Duodenal mucosa (tissue), 2 donors: ENCODE results near the gene DMRT1.
"Not testable (repeated sequence)": the region's sequence is repeated elsewhere in the genome, so short reads cannot be mapped to it uniquely, and the experiment has no call there.

Source experiments
- H3K27ac ChIP-seq: one replicate; pipeline ENCODE4 v1.7.0; 2013; ENCODE audit warnings: low read depth, low read length
- H3K27me3 ChIP-seq, 2 donors: one replicate each; pipeline ENCODE4 v1.7.0; 2013; ENCODE audit warnings: low read length in 2 of 2, control low read depth in 1 of 2; ENCODE audit not compliant: insufficient read depth in 2 of 2, control insufficient read depth in 1 of 2
- H3K36me3 ChIP-seq, 2 donors: one replicate each; pipeline ENCODE4 v1.7.0; 2013; ENCODE audit warnings: low read length in 2 of 2, control low read depth in 1 of 2; ENCODE audit not compliant: insufficient read depth in 2 of 2, control insufficient read depth in 1 of 2
- H3K4me1 ChIP-seq, 2 donors: one replicate each; pipeline ENCODE4 v1.7.0; 2013; ENCODE audit warnings: low read length in 2 of 2, control low read depth in 1 of 2; ENCODE audit not compliant: insufficient read depth in 2 of 2, control insufficient read depth in 1 of 2
- H3K4me3 ChIP-seq, 2 donors: one replicate each; pipeline ENCODE4 v1.7.0; 2013; ENCODE audit warnings: low read length in 2 of 2, low read depth in 1 of 2
- H3K9ac ChIP-seq, 2 donors: one replicate each; pipeline ENCODE4 v1.7.0; 2013; ENCODE audit warnings: low read length in 2 of 2, low read depth in 1 of 2
- H3K9me3 ChIP-seq, 2 donors: one replicate each; pipeline ENCODE4 v1.7.0; 2013; ENCODE audit warnings: low read length in 2 of 2, control low read depth in 1 of 2; ENCODE audit not compliant: control insufficient read depth in 1 of 2

DMRT1 gene

GRCh38 chr9:892123-892522 is 50.6 kb downstream of the DMRT1 start:
- Histone ChIP-seq H3K9ac (no peak overlapping the region), H3K4me1 (peaks cover 6 to 8% of the 10 kb centered on the region in 2 donors), H3K27ac (no peak overlapping the region), H3K4me3 (no peak overlapping the region), H3K36me3 (no peaks in the 10 kb centered on the region), H3K9me3 (no peaks in the 10 kb centered on the region), H3K27me3 (peaks cover 0 to 4% of the 10 kb centered on the region in 2 donors)

- H3K27ac ChIP-seq = no peak overlapping the region
- H3K36me3 ChIP-seq = no peaks in the 10 kb centered on the region
- H3K9me3 ChIP-seq = no peaks in the 10 kb centered on the region
- no peak overlapping the region for H3K4me3 ChIP-seq
- peaks cover 6 to 8% of the 10 kb centered on the region in 2 donors for H3K4me1 ChIP-seq
- H3K9ac ChIP-seq = no peak overlapping the region
- H3K27me3 ChIP-seq = no peaks in the 10 kb centered on the region
Observed at GRCh38 chr9:893115-893514, 51.6 kb downstream of the DMRT1 start.

- no peaks in the 10 kb centered on the region for H3K9me3 ChIP-seq
- H3K27ac ChIP-seq = no peak overlapping the region
- H3K27me3 ChIP-seq = no peaks in the 10 kb centered on the region
- H3K4me1 ChIP-seq = peaks cover 6 to 8% of the 10 kb centered on the region in 2 donors
- H3K9ac ChIP-seq = no peak overlapping the region
- H3K36me3 ChIP-seq = no peaks in the 10 kb centered on the region
- H3K4me3 ChIP-seq = peak overlapping the region in 1 of 2 donors; percentile 40
Observed at GRCh38 chr9:893843-894420, 52.4 kb downstream of the DMRT1 start.

- H3K27ac ChIP-seq = no peak overlapping the region
- no peak overlapping the region for H3K9ac ChIP-seq
- no peaks in the 10 kb centered on the region for H3K36me3 ChIP-seq
- H3K27me3 ChIP-seq = peaks cover 9% of the 10 kb centered on the region in 2 donors
- peak overlapping the region in 1 of 2 donors; percentile 43 for H3K4me3 ChIP-seq
- H3K9me3 ChIP-seq = no peaks in the 10 kb centered on the region
- peaks cover 7 to 8% of the 10 kb centered on the region in 2 donors for H3K4me1 ChIP-seq
Observed at GRCh38 chr9:899440-900184, 58.1 kb downstream of the DMRT1 start.

GRCh38 chr9:903886-904285 is 62.4 kb downstream of the DMRT1 start:
- Histone ChIP-seq H3K9ac (no peak overlapping the region), H3K4me1 (peaks cover 7 to 8% of the 10 kb centered on the region in 2 donors), H3K9me3 (no peaks in the 10 kb centered on the region), H3K27ac (no peak overlapping the region), H3K36me3 (no peaks in the 10 kb centered on the region), H3K27me3 (peaks cover 28 to 36% of the 10 kb centered on the region in 2 donors), H3K4me3 (no peak overlapping the region)

- H3K4me1 ChIP-seq = no peaks in the 10 kb centered on the region
- H3K27me3 ChIP-seq = peaks cover 38 to 44% of the 10 kb centered on the region in 2 donors
- no peak overlapping the region for H3K9ac ChIP-seq
- H3K27ac ChIP-seq = no peak overlapping the region
- no peaks in the 10 kb centered on the region for H3K9me3 ChIP-seq
- H3K4me3 ChIP-seq = no peak overlapping the region
- no peaks in the 10 kb centered on the region for H3K36me3 ChIP-seq
Observed at GRCh38 chr9:905906-906305, 64.4 kb downstream of the DMRT1 start.

- Histone ChIP-seq H3K9ac (no peak overlapping the region), H3K27me3 (peaks cover 33 to 35% of the 10 kb centered on the region in 2 donors), H3K4me1 (no peaks in the 10 kb centered on the region), H3K27ac (no peak overlapping the region), H3K9me3 (no peaks in the 10 kb centered on the region), H3K4me3 (no peak overlapping the region), H3K36me3 (no peaks in the 10 kb centered on the region)
Observed at GRCh38 chr9:908536-909205, 67.2 kb downstream of the DMRT1 start.

GRCh38 chr9:911005-911404 is 69.5 kb downstream of the DMRT1 start:
- no peaks in the 10 kb centered on the region for H3K36me3 ChIP-seq
- H3K4me1 ChIP-seq = no peaks in the 10 kb centered on the region
- H3K9me3 ChIP-seq = no peaks in the 10 kb centered on the region
- H3K27ac ChIP-seq = no peak overlapping the region
- no peak overlapping the region for H3K9ac ChIP-seq
- peaks cover 26 to 28% of the 10 kb centered on the region in 2 donors for H3K27me3 ChIP-seq
- H3K4me3 ChIP-seq = no peak overlapping the region

- H3K4me3 ChIP-seq = no peak overlapping the region
- H3K27ac ChIP-seq = no peak overlapping the region
- H3K36me3 ChIP-seq = no peaks in the 10 kb centered on the region
- H3K9me3 ChIP-seq = no peaks in the 10 kb centered on the region
- H3K9ac ChIP-seq = no peak overlapping the region
- peaks cover 0 to 4% of the 10 kb centered on the region in 2 donors for H3K4me1 ChIP-seq
- H3K27me3 ChIP-seq = peaks cover 10 to 23% of the 10 kb centered on the region in 2 donors
Observed at GRCh38 chr9:912776-913175, 71.3 kb downstream of the DMRT1 start.

GRCh38 chr9:913526-913925 is 72.0 kb downstream of the DMRT1 start:
- H3K4me1 ChIP-seq, H3K9ac ChIP-seq, H3K4me3 ChIP-seq, H3K27ac ChIP-seq, H3K36me3 ChIP-seq, H3K9me3 ChIP-seq: not testable (repeated sequence)
- H3K27me3 ChIP-seq = peaks cover 6 to 23% of the 10 kb centered on the region in 2 donors
